Measurements from ENCODE around the gene SLC6A7.

SLC6A7 gene

GRCh38 chr5:150180241-150181026 is 9.4 kb upstream of the SLC6A7 start:
- no peaks in the 10 kb centered on the region for H3K36me3 ChIP-seq (ENCODE audit: control insufficient read depth, low read length)

DNA sequence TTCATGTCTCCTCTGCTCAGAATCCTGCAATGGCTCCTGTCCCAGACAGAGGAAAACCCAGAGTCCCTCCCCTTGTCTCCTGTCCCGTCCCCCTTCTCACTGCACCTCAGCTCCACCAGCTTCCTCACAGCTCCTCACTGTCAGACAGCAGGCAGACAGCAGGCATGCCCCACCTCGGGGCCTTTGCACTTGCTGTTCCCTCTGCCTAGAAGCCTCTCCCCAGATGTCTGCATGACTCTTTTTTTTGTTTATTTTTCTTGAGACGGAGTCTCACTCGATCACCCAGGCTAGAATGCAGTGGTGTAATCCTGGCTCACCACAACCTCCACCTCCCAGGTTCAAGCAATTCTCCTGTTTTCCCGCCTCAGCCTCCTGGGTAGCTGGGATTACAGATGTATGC is 8.8 kb upstream of the SLC6A7 start:
- Histone ChIP-seq H3K27me3 (ENCODE audit: control insufficient read depth, low read length) (no peaks in the 10 kb centered on the region), H3K4me1 (ENCODE audit: control insufficient read depth, low read length) (no peaks in the 10 kb centered on the region), H3K79me2 (ENCODE audit: control insufficient read depth, low read length) (no peaks in the 10 kb centered on the region), H3K36me3 (ENCODE audit: control insufficient read depth, low read length) (no peaks in the 10 kb centered on the region), H3K9me3 (ENCODE audit: control insufficient read depth, insufficient read depth, low read length) (no peaks in the 10 kb centered on the region), H4K20me1 (ENCODE audit: control insufficient read depth, insufficient read depth, low read depth, low read length) (no peaks in the 10 kb centered on the region), H3F3A (ENCODE audit: control insufficient read depth, insufficient read depth) (no peaks in the 10 kb centered on the region), H3K27ac (ENCODE audit: low read depth, low read length) (no peak overlapping the region), H3K9me2 (replicated peaks; ENCODE audit: control insufficient read depth, low read length) (no peaks in the 10 kb centered on the region), H3K4me3 (ENCODE audit: low read length) (no peak overlapping the region), H3K4me2 (ENCODE audit: low read length) (no peak overlapping the region)
- TF ChIP-seq EZH2phosphoT487 (IDR thresholded peaks at IDR 0.05; ENCODE audit: borderline replicate concordance, low read length) = no peak
- TF ChIP-seq, protein P1, sequence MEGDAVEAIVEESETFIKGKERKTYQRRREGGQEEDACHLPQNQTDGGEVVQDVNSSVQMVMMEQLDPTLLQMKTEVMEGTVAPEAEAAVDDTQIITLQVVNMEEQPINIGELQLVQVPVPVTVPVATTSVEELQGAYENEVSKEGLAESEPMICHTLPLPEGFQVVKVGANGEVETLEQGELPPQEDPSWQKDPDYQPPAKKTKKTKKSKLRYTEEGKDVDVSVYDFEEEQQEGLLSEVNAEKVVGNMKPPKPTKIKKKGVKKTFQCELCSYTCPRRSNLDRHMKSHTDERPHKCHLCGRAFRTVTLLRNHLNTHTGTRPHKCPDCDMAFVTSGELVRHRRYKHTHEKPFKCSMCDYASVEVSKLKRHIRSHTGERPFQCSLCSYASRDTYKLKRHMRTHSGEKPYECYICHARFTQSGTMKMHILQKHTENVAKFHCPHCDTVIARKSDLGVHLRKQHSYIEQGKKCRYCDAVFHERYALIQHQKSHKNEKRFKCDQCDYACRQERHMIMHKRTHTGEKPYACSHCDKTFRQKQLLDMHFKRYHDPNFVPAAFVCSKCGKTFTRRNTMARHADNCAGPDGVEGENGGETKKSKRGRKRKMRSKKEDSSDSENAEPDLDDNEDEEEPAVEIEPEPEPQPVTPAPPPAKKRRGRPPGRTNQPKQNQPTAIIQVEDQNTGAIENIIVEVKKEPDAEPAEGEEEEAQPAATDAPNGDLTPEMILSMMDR (IDR thresholded peaks at IDR 0.05; ENCODE audit: low read depth, low read length, poor library complexity, severe bottlenecking) = no peak

More at GRCh38 chr5:150180241-150181026, 9.4 kb upstream of the SLC6A7 start:
- Histone ChIP-seq H3K4me2 (ENCODE audit: low read length) (no peak overlapping the region), H3F3A (ENCODE audit: control insufficient read depth, insufficient read depth) (no peaks in the 10 kb centered on the region), H3K27me3 (ENCODE audit: control insufficient read depth, low read length) (no peaks in the 10 kb centered on the region), H3K9me2 (replicated peaks; ENCODE audit: control insufficient read depth, low read length) (no peaks in the 10 kb centered on the region), H3K9me3 (ENCODE audit: control insufficient read depth, insufficient read depth, low read length) (no peaks in the 10 kb centered on the region), H3K27ac (ENCODE audit: low read depth, low read length) (no peak overlapping the region), H3K4me3 (ENCODE audit: low read length) (no peak overlapping the region), H3K4me1 (ENCODE audit: control insufficient read depth, low read length) (no peaks in the 10 kb centered on the region), H3K79me2 (ENCODE audit: control insufficient read depth, low read length) (no peaks in the 10 kb centered on the region), H4K20me1 (ENCODE audit: control insufficient read depth, insufficient read depth, low read depth, low read length) (no peaks in the 10 kb centered on the region)
- TF ChIP-seq EZH2phosphoT487 (IDR thresholded peaks at IDR 0.05; ENCODE audit: borderline replicate concordance, low read length) = no peak
- TF ChIP-seq, protein P1 (IDR thresholded peaks at IDR 0.05; ENCODE audit: low read depth, low read length, poor library complexity, severe bottlenecking) = no peak

DNA sequence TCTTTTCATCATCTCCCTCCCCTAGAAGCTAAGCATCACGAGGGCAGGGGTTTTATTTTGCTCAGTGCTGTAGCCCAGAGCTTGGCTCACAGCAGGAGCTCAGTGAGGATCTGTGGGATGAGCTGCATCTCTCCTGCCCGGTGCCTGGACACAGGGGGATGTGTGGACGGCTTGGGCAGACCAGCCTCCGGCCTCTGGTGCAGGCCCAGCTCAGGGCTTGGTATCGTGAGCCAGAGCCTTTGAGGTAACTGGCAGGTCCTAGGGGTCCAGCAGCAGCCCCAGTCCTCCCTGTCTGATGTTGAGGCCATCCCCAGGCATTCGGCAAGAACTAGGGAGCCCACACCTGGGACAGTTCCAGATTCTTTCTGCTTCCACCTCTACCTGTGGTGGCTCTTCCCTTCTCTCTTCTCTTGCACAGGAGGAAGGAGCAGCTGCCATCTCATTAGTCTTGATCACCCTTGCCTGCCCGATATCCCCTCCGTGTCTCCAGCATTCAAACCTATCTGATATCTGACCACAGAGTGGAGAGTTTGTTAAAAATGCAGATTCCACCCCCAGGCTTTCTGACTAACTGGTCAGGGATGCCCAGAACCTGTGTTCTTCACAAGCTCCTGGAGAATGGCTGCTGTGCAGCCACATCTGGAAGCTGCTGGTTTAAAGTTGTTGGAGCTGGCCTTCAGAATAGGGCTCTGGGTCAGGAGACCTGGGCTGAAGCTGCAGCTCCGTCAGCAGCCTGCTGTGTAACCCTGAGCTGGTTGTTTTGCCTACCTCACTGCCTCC is 7.9 kb upstream of the SLC6A7 start:
- no peak overlapping the region for H3K4me2 ChIP-seq (ENCODE audit: low read length)
- no peaks in the 10 kb centered on the region for H3K36me3 ChIP-seq (ENCODE audit: control insufficient read depth, low read length)
- no peaks in the 10 kb centered on the region for H3K27me3 ChIP-seq (ENCODE audit: control insufficient read depth, low read length)
- no peaks in the 10 kb centered on the region for H3K9me3 ChIP-seq (ENCODE audit: control insufficient read depth, insufficient read depth, low read length)
- no peaks in the 10 kb centered on the region for H3K4me1 ChIP-seq (ENCODE audit: control insufficient read depth, low read length)
- H3K4me3 ChIP-seq (ENCODE audit: low read length) = no peak overlapping the region
- no peaks in the 10 kb centered on the region for H3K79me2 ChIP-seq (ENCODE audit: control insufficient read depth, low read length)
- no peaks in the 10 kb centered on the region for H3F3A ChIP-seq (ENCODE audit: control insufficient read depth, insufficient read depth)
- no peaks in the 10 kb centered on the region for H4K20me1 ChIP-seq (ENCODE audit: control insufficient read depth, insufficient read depth, low read depth, low read length)
- H3K9me2 ChIP-seq (replicated peaks; ENCODE audit: control insufficient read depth, low read length) = no peaks in the 10 kb centered on the region
- TF ChIP-seq, protein P1 (IDR thresholded peaks at IDR 0.05; ENCODE audit: low read depth, low read length, poor library complexity, severe bottlenecking) = no peak
- TF ChIP-seq EZH2phosphoT487 (IDR thresholded peaks at IDR 0.05; ENCODE audit: borderline replicate concordance, low read length) = no peak
- H3K27ac ChIP-seq (ENCODE audit: low read depth, low read length) = no peak overlapping the region

Measured in DOHH2 (cell line).